ENCODE measurements around the gene THOC1.

- no peak for TF ChIP-seq CTCF (conservative IDR thresholded peaks at IDR 0.05 in 1 of 2, IDR thresholded peaks at IDR 0.05 in 1 of 2; ENCODE audit: extremely low read depth in 1 of 2, insufficient read depth in 1 of 2, low read depth in 1 of 2, low read length in 2 of 2)
- TF ChIP-seq EZH2 (IDR thresholded peaks at IDR 0.05; ENCODE audit: borderline replicate concordance, low read length), result no peak
These were observed 39.3 kb downstream of the THOC1 start for GRCh38 chr18:228586-228985.

All from mammary epithelial cell (primary cell).